Upper lobe of right lung (tissue), 1 donor: ENCODE data around the gene WNT10A. TPM values are rescaled to one million over a fixed set of nuclear protein-coding genes. Genes with fewer than 3 reads are reported as not detected.

Source experiments
- ATAC-seq: fragments of 200-7000 bp; cut with Tn5 transposase; one replicate; pipeline ENCODE4 v1.9.1; 2020; ENCODE audit warnings: mild to moderate bottlenecking, moderate library complexity
- DNase-seq: peaks from one replicate; pipeline ENCODE4 v3.0.0-alpha.2; 2020
- H3K27ac ChIP-seq: fragments of 200-600 bp; one replicate; pipeline ENCODE4 v1.8.0; 2022
- H3K27me3 ChIP-seq: fragments of 200-600 bp; one replicate; pipeline ENCODE4 v1.8.0; 2022; ENCODE audit warnings: mild to moderate bottlenecking
- H3K36me3 ChIP-seq: fragments of 200-600 bp; one replicate; pipeline ENCODE4 v1.8.0; 2022
- H3K4me1 ChIP-seq: fragments of 200-600 bp; one replicate; pipeline ENCODE4 v1.8.0; 2022
- H3K4me3 ChIP-seq: fragments of 200-600 bp; one replicate; pipeline ENCODE4 v1.8.0; 2022; ENCODE audit warnings: mild to moderate bottlenecking
- H3K9me3 ChIP-seq: fragments of 200-600 bp; one replicate; pipeline ENCODE4 v1.8.0; 2022
- intact Hi-C: fragments of 100-400 bp; cut with DNase I; formaldehyde crosslinking; loops from one replicate; pipeline ENCODE4 v1.11.0; 2022
- total RNA-seq: library from RNA; stranded (reverse); fragmentation: NEBNext Ultra II Directional; extraction: Animal tissue kit (Norgen Biotek cat#: 25700); gene quantifications from one replicate; pipeline ENCODE4 v1.2.1, GENCODE V29; 2021
- TF ChIP-seq, protein P1 (sequence below): fragments of 200-600 bp; IDR thresholded peaks from one replicate; pipeline ENCODE4 v1.8.0; 2022; ENCODE audit warnings: antibody characterized with exemption
- donor health status: DM: no; HTN: yes; CAD: no; lungs with severe emphysema.

The WNT10A gene
- total RNA-seq, 1 donor from 2014 or later = 0.90 TPM

- DNase-seq = peak; percentile 51
- no peak overlapping the region for H3K27ac ChIP-seq
- H3K9me3 ChIP-seq = no peaks in the 10 kb centered on the region
- no peaks in the 10 kb centered on the region for H3K36me3 ChIP-seq
- H3K27me3 ChIP-seq = peaks cover 66% of the 10 kb centered on the region
- intact Hi-C loops = no loop called here
- H3K4me1 ChIP-seq = peaks cover 7% of the 10 kb centered on the region
- TF ChIP-seq, protein P1, sequence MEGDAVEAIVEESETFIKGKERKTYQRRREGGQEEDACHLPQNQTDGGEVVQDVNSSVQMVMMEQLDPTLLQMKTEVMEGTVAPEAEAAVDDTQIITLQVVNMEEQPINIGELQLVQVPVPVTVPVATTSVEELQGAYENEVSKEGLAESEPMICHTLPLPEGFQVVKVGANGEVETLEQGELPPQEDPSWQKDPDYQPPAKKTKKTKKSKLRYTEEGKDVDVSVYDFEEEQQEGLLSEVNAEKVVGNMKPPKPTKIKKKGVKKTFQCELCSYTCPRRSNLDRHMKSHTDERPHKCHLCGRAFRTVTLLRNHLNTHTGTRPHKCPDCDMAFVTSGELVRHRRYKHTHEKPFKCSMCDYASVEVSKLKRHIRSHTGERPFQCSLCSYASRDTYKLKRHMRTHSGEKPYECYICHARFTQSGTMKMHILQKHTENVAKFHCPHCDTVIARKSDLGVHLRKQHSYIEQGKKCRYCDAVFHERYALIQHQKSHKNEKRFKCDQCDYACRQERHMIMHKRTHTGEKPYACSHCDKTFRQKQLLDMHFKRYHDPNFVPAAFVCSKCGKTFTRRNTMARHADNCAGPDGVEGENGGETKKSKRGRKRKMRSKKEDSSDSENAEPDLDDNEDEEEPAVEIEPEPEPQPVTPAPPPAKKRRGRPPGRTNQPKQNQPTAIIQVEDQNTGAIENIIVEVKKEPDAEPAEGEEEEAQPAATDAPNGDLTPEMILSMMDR = no peak
- no peak for ATAC-seq
- H3K4me3 ChIP-seq = no peak overlapping the region
These were observed 25.1 kb upstream of the WNT10A start for GRCh38 chr2:218855305-218856166.

DNA sequence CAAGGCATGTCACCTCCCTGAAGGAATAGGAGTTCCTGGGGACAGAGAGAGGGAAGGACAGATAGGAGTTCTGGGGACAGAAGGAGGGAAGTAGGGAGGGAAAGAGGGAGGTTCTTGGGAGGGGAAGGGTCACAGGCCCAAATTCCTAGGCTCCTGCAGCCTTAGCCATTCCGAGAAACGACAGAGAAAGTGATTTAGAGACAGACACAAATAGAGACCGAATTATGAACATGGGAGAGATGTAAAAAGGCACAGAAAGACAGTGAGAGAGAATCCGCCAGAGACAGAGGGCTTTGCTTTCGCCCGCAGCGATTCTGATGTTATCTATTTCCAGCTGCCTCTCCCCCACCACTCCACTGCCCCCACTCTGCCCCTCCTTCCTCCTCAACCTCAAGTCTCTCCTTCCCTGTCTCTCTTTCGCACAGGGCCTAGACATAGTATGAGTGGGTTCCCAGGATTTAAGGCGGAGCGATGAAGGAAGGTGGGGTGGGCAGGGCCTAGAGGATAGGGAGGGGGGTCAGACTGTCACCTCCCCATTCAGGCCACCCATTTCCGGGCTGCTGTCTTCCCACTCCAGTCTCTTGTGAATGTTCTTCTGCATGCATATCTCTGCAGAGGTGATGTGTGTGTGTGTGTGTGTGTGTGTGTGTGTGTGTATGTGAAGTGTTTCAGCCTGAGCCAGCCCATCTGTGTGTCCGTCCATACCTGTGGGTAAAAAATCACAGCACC lies 24.3 kb upstream of the WNT10A start:
- H3K27ac ChIP-seq = no peak overlapping the region
- TF ChIP-seq, protein P1 = no peak
- peaks cover 66% of the 10 kb centered on the region for H3K27me3 ChIP-seq

GRCh38 chr2:218856896-218857243 lies 23.8 kb upstream of the WNT10A start:
- Histone ChIP-seq H3K4me3 (no peak overlapping the region), H3K36me3 (no peaks in the 10 kb centered on the region), H3K27ac (no peak overlapping the region), H3K27me3 (peaks cover 66% of the 10 kb centered on the region), H3K9me3 (no peaks in the 10 kb centered on the region), H3K4me1 (peaks cover 13% of the 10 kb centered on the region)
- intact Hi-C loops = no loop called here
- TF ChIP-seq, protein P1 = no peak
- DNase-seq (no peak), ATAC-seq (no peak)

More for the DNA sequence above, 24.3 kb upstream of the WNT10A start:
- ATAC-seq (no peak), DNase-seq (peak; percentile 18)
- Histone ChIP-seq H3K36me3 (no peaks in the 10 kb centered on the region), H3K9me3 (no peaks in the 10 kb centered on the region), H3K4me3 (no peak overlapping the region), H3K4me1 (peaks cover 13% of the 10 kb centered on the region)
- intact Hi-C loops = no loop called here

DNA sequence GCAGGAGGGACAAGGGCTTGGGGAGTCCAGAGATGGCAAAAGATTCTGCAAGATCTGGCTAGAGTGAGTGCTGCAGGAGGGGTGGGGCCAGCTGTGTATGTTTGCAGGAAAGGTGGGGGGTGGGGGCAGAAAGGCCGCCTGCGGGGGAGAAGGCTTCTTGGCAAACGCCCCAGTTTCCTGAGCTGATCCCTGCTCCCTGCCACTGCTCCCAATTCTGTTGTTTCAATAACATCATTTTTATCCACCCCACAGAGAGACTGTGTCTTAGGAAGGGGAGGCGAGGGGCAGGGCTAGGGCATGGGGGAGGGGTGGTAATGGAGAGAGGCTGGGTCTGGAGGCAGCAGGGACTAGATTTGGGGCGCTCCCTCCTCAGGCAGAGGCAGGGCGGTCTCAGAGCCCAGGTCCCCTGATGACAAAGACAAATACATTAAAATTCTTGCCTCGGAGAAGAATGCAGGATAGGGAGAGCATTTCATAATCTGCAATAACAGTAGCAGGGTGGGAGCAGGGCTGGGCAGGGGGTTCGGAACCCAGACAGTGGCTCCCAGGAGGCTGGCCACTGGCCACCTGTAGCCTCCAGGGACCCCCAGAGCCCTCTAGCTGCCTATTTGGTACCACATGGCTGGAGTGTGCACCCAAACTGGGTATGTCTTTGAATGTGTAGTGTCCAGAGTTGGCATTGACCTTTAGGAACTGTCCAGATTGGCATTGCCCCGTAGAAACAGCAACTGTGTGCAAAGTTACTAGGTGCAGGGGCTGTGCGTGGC lies 23.1 kb upstream of the WNT10A start:
- Histone ChIP-seq H3K4me3 (no peak overlapping the region), H3K27me3 (peaks cover 66% of the 10 kb centered on the region), H3K9me3 (no peaks in the 10 kb centered on the region), H3K4me1 (peaks cover 13% of the 10 kb centered on the region), H3K27ac (no peak overlapping the region), H3K36me3 (no peaks in the 10 kb centered on the region)
- TF ChIP-seq, protein P1 = no peak
- ATAC-seq (no peak), DNase-seq (peak; percentile 40)
- intact Hi-C loops = no loop called here

GRCh38 chr2:218858138-218858445 lies 22.6 kb upstream of the WNT10A start:
- Histone ChIP-seq H3K27me3 (peaks cover 66% of the 10 kb centered on the region), H3K36me3 (no peaks in the 10 kb centered on the region), H3K4me1 (peaks cover 13% of the 10 kb centered on the region), H3K27ac (no peak overlapping the region), H3K4me3 (no peak overlapping the region), H3K9me3 (no peaks in the 10 kb centered on the region)
- TF ChIP-seq, protein P1 = no peak
- ATAC-seq = no peak
- intact Hi-C loops = no loop called here
- DNase-seq = peak; percentile 26
